Endometrial microvascular endothelial cells (primary cell): ENCODE data around the gene GPC4. TPM values are rescaled to one million over a fixed set of nuclear protein-coding genes. Genes with fewer than 3 reads are reported as not detected.
"Not testable (repeated sequence)": the region's sequence is repeated elsewhere in the genome, so short reads cannot be mapped to it uniquely, and the experiment has no call there.

Source experiments
- in situ Hi-C: cut with HindIII; loops from 2 replicates; pipeline ENCODE4 v1.10.0; 2017; ENCODE audit warnings: low sequenced_read_pairs, low pct_unique_long_range_greater_than_20kb; ENCODE audit errors: inconsistent ontology term
- total RNA-seq: library from RNA; depleted of rRNA; stranded (reverse); fragments of >200 nt; gene quantifications from one replicate; pipeline ENCODE4 v1.2.3, GENCODE V29; 2015; ENCODE audit errors: inconsistent ontology term

GPC4 gene
- total RNA-seq, 1 donor from 2014 or later: under 0.01 TPM

GRCh38 chrX:133330956-133331355 lies 84.3 kb downstream of the GPC4 start:
- in situ Hi-C loops: no loop called here

DNA sequence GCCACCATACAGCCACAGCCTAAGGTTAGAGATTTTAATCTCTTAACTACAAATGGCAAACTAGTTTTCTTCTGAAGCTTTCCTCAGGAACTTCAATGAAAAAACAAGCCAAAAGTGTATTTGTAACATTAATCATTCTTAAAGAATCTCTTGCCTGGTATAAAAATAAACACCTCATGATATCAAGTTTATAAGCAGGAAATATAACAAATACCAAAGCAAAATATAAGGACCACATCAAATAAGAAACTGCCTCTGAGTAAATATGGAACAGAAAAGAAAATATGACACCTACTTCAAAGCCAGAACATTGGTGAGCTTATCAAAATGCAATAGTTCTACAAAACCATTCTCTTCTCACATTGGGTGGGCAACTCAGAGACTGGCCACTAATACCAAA lies 89.9 kb downstream of the GPC4 start:
- in situ Hi-C loops: no loop called here

GRCh38 chrX:133323431-133323830 lies 91.9 kb downstream of the GPC4 start:
- in situ Hi-C loops: no loop called here

GRCh38 chrX:133322269-133322668 lies 93.0 kb downstream of the GPC4 start:
- in situ Hi-C loops: not testable (repeated sequence)

GRCh38 chrX:133321451-133321850 lies 93.8 kb downstream of the GPC4 start:
- in situ Hi-C loops: no loop called here

- in situ Hi-C loops: no loop called here
These were observed 101.0 kb downstream of the GPC4 start for GRCh38 chrX:133314281-133314680.

GRCh38 chrX:133308499-133308897 lies 106.8 kb downstream of the GPC4 start:
- in situ Hi-C loops: no loop called here

GRCh38 chrX:133307637-133308498 lies 107.4 kb downstream of the GPC4 start:
- in situ Hi-C loops: no loop called here

DNA sequence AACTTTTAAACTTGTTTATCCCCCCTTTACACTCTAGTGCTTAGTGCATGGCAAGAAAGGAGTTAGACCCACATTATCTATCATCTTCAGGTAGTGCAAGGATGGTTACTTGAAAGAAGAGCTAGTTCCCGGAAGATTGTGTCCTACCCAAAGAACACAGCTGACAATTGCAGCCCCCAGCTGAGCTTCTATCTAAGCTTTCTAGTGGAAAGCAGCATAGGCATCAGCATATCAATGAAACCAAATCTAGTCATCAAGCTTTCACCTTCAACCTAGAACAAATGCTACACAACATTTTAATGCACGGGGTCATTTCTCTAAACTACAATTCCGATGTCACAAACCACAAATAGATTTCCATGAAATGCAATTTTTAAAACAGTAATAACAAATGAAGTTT lies 108.2 kb downstream of the GPC4 start:
- in situ Hi-C loops: no loop called here

- in situ Hi-C loops: no loop called here
These were observed 109.0 kb downstream of the GPC4 start for GRCh38 chrX:133306316-133306715.

GRCh38 chrX:133305348-133305747 lies 109.9 kb downstream of the GPC4 start:
- in situ Hi-C loops: no loop called here

GRCh38 chrX:133302775-133303445 lies 112.4 kb downstream of the GPC4 start:
- in situ Hi-C loops: no loop called here

- in situ Hi-C loops: no loop called here
These were observed 114.7 kb downstream of the GPC4 start for GRCh38 chrX:133300591-133300990.

GRCh38 chrX:133297284-133297683 lies 118.0 kb downstream of the GPC4 start:
- in situ Hi-C loops: no loop called here

GRCh38 chrX:133294126-133294525 lies 121.2 kb downstream of the GPC4 start:
- in situ Hi-C loops: no loop called here

GRCh38 chrX:133290076-133290475 lies 125.2 kb downstream of the GPC4 start:
- in situ Hi-C loops: no loop called here

DNA sequence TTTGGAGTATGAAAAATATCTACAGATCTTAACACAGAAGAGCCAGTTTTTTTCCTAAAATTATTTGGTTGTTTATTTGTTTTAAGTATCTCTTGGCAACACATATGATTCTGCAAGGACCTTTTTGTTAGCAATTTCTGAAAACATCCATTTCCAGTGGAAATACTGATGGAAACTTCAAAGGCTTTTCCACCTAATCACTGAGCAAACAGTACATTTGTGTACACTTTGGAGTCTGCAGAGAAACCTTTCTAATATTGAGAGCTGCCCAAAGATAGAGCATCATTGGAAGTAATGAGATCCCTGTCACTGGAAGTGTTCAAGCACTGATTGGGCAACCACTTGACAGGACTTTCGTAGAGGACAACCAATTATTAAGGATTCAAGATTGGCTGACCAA lies 127.4 kb downstream of the GPC4 start:
- in situ Hi-C loops: no loop called here

DNA sequence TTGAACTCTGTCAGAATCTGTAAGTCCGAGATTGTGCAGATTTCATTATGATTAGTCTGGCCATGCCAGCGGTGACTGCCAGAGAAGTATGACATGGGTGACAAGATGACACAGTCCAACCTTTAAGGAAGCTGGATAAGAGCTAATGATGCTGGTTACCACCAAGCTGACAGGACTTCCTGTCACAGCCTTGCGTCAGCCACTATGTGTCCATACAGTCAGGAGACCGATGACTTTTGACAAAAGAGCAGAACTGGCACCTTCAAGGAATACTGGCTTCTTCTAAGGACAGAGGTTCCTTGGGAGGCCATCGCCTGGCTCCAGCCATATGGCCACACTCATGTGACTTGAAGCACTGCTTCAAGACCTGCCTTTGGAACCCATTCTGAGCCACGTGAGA lies 129.9 kb downstream of the GPC4 start:
- in situ Hi-C loops: no loop called here

DNA sequence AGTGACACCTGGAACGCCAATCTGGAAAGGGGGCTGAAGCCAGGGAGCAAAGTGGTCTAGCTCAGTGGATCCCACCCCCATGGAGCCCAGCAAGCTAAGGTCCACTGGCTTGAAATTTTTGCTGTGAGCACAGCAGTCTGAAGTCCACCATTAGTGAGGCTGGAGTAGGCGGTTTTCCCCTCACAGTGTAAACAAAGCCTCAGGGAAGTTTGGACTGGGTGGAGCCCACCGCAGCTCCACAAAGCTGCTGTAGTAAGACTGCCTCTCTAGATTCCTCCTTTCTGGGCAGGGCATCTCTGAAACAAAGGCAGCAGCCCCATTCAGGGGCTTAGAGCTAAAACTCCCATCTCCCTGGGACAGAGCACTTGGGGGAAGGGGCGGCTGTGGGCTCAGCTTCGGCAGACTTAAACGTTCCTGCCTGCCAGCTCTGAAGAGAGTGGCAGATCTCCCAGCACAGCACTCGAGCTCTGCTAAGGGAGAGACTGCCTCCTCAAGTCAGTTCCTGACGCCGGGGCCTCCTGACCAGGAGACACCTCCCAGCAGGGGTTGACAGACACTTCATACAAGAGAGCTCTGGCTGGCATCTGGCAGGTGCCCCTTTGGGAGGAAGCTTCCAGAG lies 136.1 kb downstream of the GPC4 start:
- in situ Hi-C loops: not testable (repeated sequence)

DNA sequence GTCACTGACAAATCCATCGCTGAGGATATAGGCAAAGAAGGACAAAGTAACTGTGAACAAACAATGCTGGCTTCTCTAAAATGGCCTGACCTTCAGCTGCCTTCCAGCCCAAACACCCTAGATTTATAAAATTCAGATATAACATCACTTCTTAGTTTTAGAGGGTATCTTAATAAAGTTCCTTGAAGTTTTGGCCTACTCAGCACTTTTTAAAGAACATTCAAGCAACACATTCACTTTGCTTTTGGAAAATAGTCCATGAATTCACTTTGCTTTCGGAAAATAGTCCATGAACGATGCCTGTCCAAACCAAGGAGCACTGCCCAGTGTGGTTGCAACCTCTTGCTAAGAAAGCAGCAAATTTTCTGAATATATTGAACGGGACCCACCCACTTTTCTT lies 142.1 kb downstream of the GPC4 start:
- in situ Hi-C loops: no loop called here
